TTC549 (cell line): ENCODE results near the gene COL4A3.

Source experiments
- FAIRE-seq: peaks from 2 replicates; lab custom pipeline; 2012; peaks lifted over from hg19 to GRCh38; lab: Jason Lieb, UNC

COL4A3 gene

GRCh38 chr2:227348324-227348723 is 183.9 kb downstream of the COL4A3 start:
- no peak for FAIRE-seq

GRCh38 chr2:227349989-227350612 is 185.7 kb downstream of the COL4A3 start:
- no peak for FAIRE-seq

GRCh38 chr2:227351639-227352038 is 187.2 kb downstream of the COL4A3 start:
- FAIRE-seq: no peak

- FAIRE-seq: no peak
Measured at GRCh38 chr2:227360351-227360750, 195.9 kb downstream of the COL4A3 start.

GRCh38 chr2:227363756-227364155 is 199.3 kb downstream of the COL4A3 start:
- peak; percentile 23 for FAIRE-seq
